ENCODE measurements around the gene MPIG6B. TPM values are rescaled to one million over a fixed set of nuclear protein-coding genes. Genes with fewer than 3 reads are reported as not detected.

The MPIG6B gene
- total and polyA plus RNA-seq, 7 donors, result 0.13 TPM; not detected in 6

DNA sequence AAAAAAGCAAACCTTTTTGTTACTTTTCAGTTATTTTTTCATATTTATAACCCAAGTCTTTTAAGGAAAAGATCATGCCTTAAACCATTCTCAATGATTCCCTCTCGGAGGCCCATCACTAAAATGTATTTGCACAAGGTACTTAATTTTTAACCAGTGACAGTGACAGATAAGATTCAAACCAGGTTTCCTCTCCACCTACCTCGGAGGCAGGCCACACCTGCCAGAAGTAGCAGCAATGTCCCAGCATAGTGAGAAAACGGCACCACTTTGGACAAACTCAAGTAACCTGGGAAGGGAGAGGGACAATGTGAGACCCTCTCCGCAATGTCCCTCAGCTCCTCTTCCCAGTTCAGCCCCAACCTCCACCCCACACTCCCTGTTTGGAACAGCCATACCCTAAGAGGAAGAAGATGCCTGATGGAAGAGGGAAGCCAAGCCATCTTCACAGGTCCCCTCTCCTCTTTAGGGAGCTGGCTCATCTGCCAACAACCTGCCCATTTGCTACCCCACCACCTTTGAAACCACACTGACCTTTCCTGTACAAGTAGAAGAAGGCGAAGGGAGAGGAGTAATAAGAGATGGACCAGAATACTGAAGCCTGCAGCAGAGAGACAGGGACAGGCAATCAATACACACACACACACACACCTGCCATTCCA, 22.3 kb upstream of the MPIG6B start:
- intact Hi-C loops (cut with DNase I), result loop anchor here (10.0 kb wide), 1 partner anchor 156 kb away; the partner anchor contains the start of genes ATP6V1G2, DDX39B and NFKBIL1
- DNase-seq, result no peak
- H3K4me3 ChIP-seq, result no peak overlapping the region
- WGBS, 2 donors, result 49 to 73% methylated on average over 5 of the region's 5 CpGs
- TF ChIP-seq CTCF (IDR thresholded peaks at IDR 0.05) (no peak), POLR2AphosphoS5 (IDR thresholded peaks at IDR 0.05) (no peak), POLR2A (IDR thresholded peaks at IDR 0.05) (no peak), EP300 (IDR thresholded peaks at IDR 0.05) (no peak)
- H3K36me3 ChIP-seq, result peaks cover 0 to 47% (median 20%) of the 10 kb centered on the region in 4 donors
- peaks cover 0 to 36% (median 22%) of the 10 kb centered on the region in 4 donors for H3K4me1 ChIP-seq
- peak overlapping the region in 1 of 4 donors; percentile 94 for H3K27ac ChIP-seq
- no peaks in the 10 kb centered on the region for H3K27me3 ChIP-seq
- H3K9me3 ChIP-seq, result no peaks in the 10 kb centered on the region

DNA sequence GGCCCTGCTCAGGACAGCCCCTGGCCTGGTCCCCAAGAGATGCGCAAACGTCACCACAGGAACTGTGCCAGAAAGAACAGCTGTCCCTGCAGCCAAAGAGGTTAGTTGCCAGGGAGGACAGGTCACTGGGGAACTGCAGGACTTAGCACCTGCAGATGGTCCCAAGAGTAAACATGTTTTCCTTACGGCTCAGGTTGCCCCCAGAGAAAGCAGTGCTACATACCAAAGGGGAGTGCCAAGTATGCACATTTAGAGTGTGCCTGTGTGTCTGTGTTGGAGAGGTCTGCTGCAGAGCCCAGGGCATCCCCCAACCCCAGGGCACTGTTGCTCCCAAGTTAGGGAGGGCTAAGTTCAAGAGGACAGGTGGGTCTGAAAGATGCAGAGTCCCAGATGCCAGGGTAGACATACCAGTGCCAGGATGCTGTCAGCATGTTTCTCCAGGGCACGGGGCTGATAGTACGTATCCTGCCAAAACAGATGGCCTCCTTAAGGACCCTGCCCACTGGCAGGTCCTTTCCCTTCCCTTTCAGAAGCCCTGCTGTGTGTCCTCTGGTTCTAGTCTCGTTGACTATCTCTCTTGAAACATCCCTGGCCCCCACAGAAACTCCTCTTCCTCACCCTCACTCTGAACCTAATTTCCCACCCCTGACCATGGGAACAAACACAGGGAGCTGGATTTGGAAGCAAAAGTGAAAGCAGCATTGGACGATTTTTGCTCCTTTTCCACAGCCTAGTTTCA, 21.3 kb upstream of the MPIG6B start:
- H3K36me3 ChIP-seq, result peaks cover 0 to 38% (median 13%) of the 10 kb centered on the region in 4 donors
- WGBS, 2 donors, result 24 to 30% methylated on average over 7 of the region's 7 CpGs
- no peaks in the 10 kb centered on the region for H3K9me3 ChIP-seq
- TF ChIP-seq POLR2A (IDR thresholded peaks at IDR 0.05) (no peak), POLR2AphosphoS5 (IDR thresholded peaks at IDR 0.05) (no peak), EP300 (IDR thresholded peaks at IDR 0.05) (no peak), CTCF (IDR thresholded peaks at IDR 0.05) (no peak)
- intact Hi-C loops (cut with DNase I), result loop anchor here (10.0 kb wide), 1 partner anchor 157 kb away; the partner anchor contains the start of genes ATP6V1G2, DDX39B and NFKBIL1
- no peaks in the 10 kb centered on the region for H3K27me3 ChIP-seq
- peaks cover 0 to 36% (median 22%) of the 10 kb centered on the region in 4 donors for H3K4me1 ChIP-seq
- peak overlapping the region; percentile 66 to 92 (median 80) for H3K4me3 ChIP-seq
- DNase-seq, result no peak
- peak overlapping the region; percentile 94 to 99 (median 97) for H3K27ac ChIP-seq

DNA sequence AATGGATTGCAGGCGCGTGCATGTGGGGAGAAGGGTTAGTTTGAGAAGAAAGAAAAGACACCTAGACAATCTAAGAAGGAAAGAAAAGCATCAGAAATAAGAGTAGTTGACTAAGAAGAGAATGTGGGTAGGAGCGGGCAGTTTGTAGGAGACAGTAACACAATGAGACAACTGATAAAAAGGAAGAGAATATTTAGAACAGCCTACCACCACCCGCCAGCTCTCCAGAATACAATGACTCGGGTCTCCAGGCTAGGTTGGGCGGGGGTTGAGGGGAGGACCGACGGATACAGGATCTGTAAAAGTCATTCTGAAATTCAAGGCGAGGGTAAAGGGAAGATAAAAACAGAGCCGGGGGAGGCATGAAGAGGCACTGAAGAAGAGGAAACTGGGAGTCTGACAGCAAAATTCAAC, 20.8 kb upstream of the MPIG6B start:
- no peak for TF ChIP-seq EP300 (IDR thresholded peaks at IDR 0.05)
- no peak for TF ChIP-seq POLR2A (IDR thresholded peaks at IDR 0.05)
- no peak for TF ChIP-seq POLR2AphosphoS5 (IDR thresholded peaks at IDR 0.05)
- no peak for TF ChIP-seq CTCF (IDR thresholded peaks at IDR 0.05)
- Histone ChIP-seq H3K4me3 (peak overlapping the region; percentile 66 to 92 (median 80)), H3K36me3 (peaks cover 0 to 32% (median 10%) of the 10 kb centered on the region in 4 donors), H3K27me3 (no peaks in the 10 kb centered on the region), H3K27ac (peak overlapping the region; percentile 94 to 99 (median 97)), H3K9me3 (no peaks in the 10 kb centered on the region), H3K4me1 (peaks cover 0 to 36% (median 22%) of the 10 kb centered on the region in 4 donors)
- no peak for DNase-seq
- WGBS, 2 donors, result 0% methylated on average over 10 of the region's 10 CpGs
- intact Hi-C loops (cut with DNase I), result loop anchor here (10.0 kb wide), 1 partner anchor 158 kb away; the partner anchor contains the start of genes ATP6V1G2, DDX39B and NFKBIL1

DNA sequence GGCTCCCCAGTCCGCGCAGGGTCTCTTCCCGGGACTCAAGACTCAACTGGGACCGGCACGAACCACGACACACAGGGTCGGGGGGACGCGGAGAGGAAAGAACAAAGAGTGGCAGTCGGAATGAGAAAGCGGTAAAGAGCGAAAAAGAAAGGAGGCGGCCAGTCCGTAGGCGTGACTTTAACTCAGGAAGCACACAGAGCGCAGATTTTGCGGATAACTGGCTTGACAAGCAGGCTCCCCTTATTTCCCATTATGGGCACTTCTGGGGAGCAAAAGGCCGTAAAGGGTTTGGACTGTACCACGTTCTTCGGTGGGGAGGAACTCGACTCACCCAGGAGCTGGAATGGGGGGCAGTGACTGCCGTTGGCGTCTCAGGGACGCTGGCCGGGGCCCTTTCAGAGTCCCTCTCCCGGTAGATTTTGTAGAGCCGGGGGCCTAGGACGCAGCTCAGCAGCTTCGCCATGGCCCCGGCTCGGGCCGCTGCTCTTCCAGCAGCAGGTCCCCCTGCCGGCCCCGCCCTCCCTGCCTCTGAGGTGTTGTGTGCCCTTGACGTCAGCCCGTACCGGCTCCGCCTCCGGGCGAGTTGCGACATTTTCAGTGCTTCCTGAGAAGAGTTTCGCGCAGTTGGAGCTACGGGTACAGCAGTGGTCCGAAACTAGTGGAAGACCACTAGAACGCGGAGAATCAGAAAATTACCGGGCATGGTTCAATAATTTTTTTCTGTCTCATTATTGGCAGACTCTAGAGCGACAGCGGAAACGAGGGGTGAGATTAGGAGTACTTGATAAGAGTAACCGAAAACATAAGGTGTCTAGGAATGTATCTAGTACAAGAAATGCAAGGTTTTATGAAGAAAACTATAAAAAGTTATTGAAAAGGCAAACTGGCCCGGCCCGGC, 20.1 kb upstream of the MPIG6B start, which contains the start of gene ABHD16A:
Gene ABHD16A (minus strand): TSS at position 506 of the 898 bp plus-strand sequence. CDS start 43 bp downstream, at position 463.
- intact Hi-C loops (cut with DNase I), result loop anchor here (1.0 to 10.0 kb wide), 2 partner anchors 25 to 158 kb away; partner anchors contain the start of genes ATP6V1G2, DDX39B and NFKBIL1
- H3K27ac ChIP-seq, result peak within 1 kb of the TSS; percentile 94 to 99 (median 97)
- peaks cover 0 to 25% (median 8%) of the 10 kb centered on the region in 4 donors for H3K36me3 ChIP-seq
- H3K4me1 ChIP-seq, result peaks cover 0 to 36% (median 22%) of the 10 kb centered on the region in 4 donors
- no peaks in the 10 kb centered on the region for H3K27me3 ChIP-seq
- no peak for TF ChIP-seq CTCF (IDR thresholded peaks at IDR 0.05)
- peak; percentile 98 to 99 (median 99) for TF ChIP-seq POLR2AphosphoS5 (IDR thresholded peaks at IDR 0.05)
- peak; percentile 99 for TF ChIP-seq POLR2A (IDR thresholded peaks at IDR 0.05)
- TF ChIP-seq EP300 (IDR thresholded peaks at IDR 0.05), result peak in 2 of 4 donors; percentile 66 to 82
- peak within 1 kb of the TSS; percentile 66 to 92 (median 80) for H3K4me3 ChIP-seq
- H3K9me3 ChIP-seq, result no peaks in the 10 kb centered on the region
- 0 to 1% methylated on average over 54 of the region's 54 CpGs for WGBS, 2 donors
- peak; percentile 100 for DNase-seq

All from sigmoid colon (tissue), 7 donors.